Liver (tissue), 3 donors: Measurements from ENCODE around the gene SELENOI.

Experiments used
- CTCF ChIP-seq: fragments of 150-350 bp; IDR thresholded peaks from 2 replicates; pipeline ENCODE4 v1.5.1; 2017; ENCODE audit warnings: improper control_type of control experiment, low read depth, low read length; ENCODE audit not compliant: missing input control
- GABPA ChIP-seq, 2 donors: IDR thresholded peaks in 1 of 2; conservative IDR thresholded peaks in 1 of 2; 2 replicates each; pipeline ENCODE4 v1.6.1; 2016; ENCODE audit warnings: antibody characterized with exemption in 2 of 2, mild to moderate bottlenecking in 1 of 2, moderate library complexity in 1 of 2
- HNF4G ChIP-seq: IDR thresholded peaks from 2 replicates; pipeline ENCODE4 v1.6.1; 2016; ENCODE audit warnings: antibody characterized with exemption
- NR2F2 ChIP-seq: IDR thresholded peaks from 2 replicates; pipeline ENCODE4 v1.6.1; 2016; ENCODE audit warnings: antibody characterized with exemption
- RAD21 ChIP-seq, 2 donors: IDR thresholded peaks; 2 replicates each; pipeline ENCODE4 v1.6.1; 2016; ENCODE audit warnings: antibody characterized with exemption in 2 of 2, mild to moderate bottlenecking in 2 of 2
- REST ChIP-seq: IDR thresholded peaks from 2 replicates; pipeline ENCODE4 v1.6.1; 2016; ENCODE audit warnings: antibody characterized with exemption, mild to moderate bottlenecking
- SP1 ChIP-seq: IDR thresholded peaks from 2 replicates; pipeline ENCODE4 v1.6.1; 2018; ENCODE audit warnings: antibody characterized with exemption, mild to moderate bottlenecking
- TAF1 ChIP-seq: conservative IDR thresholded peaks from 2 replicates; pipeline ENCODE4 v1.6.1; 2016; ENCODE audit warnings: antibody characterized with exemption, mild to moderate bottlenecking
- YY1 ChIP-seq: IDR thresholded peaks from 2 replicates; pipeline ENCODE4 v1.6.1; 2016; ENCODE audit warnings: antibody characterized with exemption, mild to moderate bottlenecking
- TF ChIP-seq, protein P1 (sequence below): IDR thresholded peaks from 2 replicates; pipeline ENCODE4 v1.6.1; 2016; ENCODE audit warnings: antibody characterized with exemption
- donor health status: healthy.
- donor health status: healthy.

- TF ChIP-seq CTCF (no peak), SP1 (no peak), REST (no peak), NR2F2 (no peak), YY1 (no peak), HNF4G (no peak), RAD21 (IDR thresholded peaks at IDR 0.05) (no peak), TAF1 (no peak), GABPA (IDR thresholded peaks at IDR 0.05 in 1 of 2, conservative IDR thresholded peaks at IDR 0.05 in 1 of 2) (no peak)
- TF ChIP-seq, protein P1, sequence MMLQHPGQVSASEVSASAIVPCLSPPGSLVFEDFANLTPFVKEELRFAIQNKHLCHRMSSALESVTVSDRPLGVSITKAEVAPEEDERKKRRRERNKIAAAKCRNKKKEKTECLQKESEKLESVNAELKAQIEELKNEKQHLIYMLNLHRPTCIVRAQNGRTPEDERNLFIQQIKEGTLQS, result no peak
Observed at GRCh38 chr2:26351375-26352090, 5.6 kb downstream of the SELENOI start.
